Stomach (tissue), 19 donors: ENCODE results near the gene CCL7. TPM values are rescaled to one million over a fixed set of nuclear protein-coding genes. Genes with fewer than 3 reads are reported as not detected.

Experiments
- DNase-seq, 2 donors: peaks; one replicate each; pipeline versions ENCODE4 v3.0.0 to v3.0.0-alpha.2; 2013 to 2019
- H3K27ac ChIP-seq, 5 donors: fragments of 200-600 bp in 4 of 5; sonication (generic) in 4 of 5; one replicate each; pipeline ENCODE4 v1.5.1; 2013 to 2019; ENCODE audit warnings: mild to moderate bottlenecking in 1 of 5, moderate library complexity in 1 of 5
- H3K27me3 ChIP-seq, 3 donors: fragments of 200-600 bp; sonication (generic); one replicate each; pipeline ENCODE4 v1.5.1; 2017 to 2019; ENCODE audit warnings: mixed run types in 1 of 3
- H3K36me3 ChIP-seq, 4 donors: fragments of 200-600 bp; sonication (generic); 1 replicate in 3 of 4; 2 replicates in 1 of 4; pipeline ENCODE4 v1.5.1; 2016 to 2019
- H3K4me1 ChIP-seq, 4 donors: fragments of 200-600 bp; sonication (generic); one replicate each; pipeline ENCODE4 v1.5.1; 2016 to 2019
- H3K4me3 ChIP-seq, 4 donors: fragments of 200-600 bp; sonication (generic) in 3 of 4; one replicate each; pipeline ENCODE4 v1.5.1; 2016 to 2019; ENCODE audit warnings: mild to moderate bottlenecking in 1 of 4
- H3K9me3 ChIP-seq, 4 donors: fragments of 200-600 bp; sonication (generic); one replicate each; pipeline ENCODE4 v1.5.1; 2016 to 2019
- CTCF ChIP-seq, 7 experiments: fragments of 450-650 bp in 4 of 7; fragments of 200-600 bp in 3 of 7; sonication (generic) in 3 of 7; IDR thresholded peaks; one replicate each; pipeline ENCODE4 v1.5.1; 2016 to 2019; ENCODE audit warnings: antibody characterized with exemption in 7 of 7, control low read depth in 2 of 7, mild to moderate bottlenecking in 1 of 7
- EP300 ChIP-seq: sonication (generic); formaldehyde crosslinking; IDR thresholded peaks from one replicate; pipeline ENCODE4 v1.6.1; 2017; ENCODE audit warnings: antibody characterized with exemption
- POLR2A ChIP-seq, 4 donors: fragments of 450-650 bp; IDR thresholded peaks; one replicate each; pipeline ENCODE4 v1.6.1; 2016; ENCODE audit warnings: antibody characterized with exemption in 4 of 4, control low read depth in 2 of 4, mild to moderate bottlenecking in 1 of 4, moderate library complexity in 1 of 4
- POLR2AphosphoS5 ChIP-seq, 3 donors: sonication (generic); formaldehyde crosslinking; IDR thresholded peaks; one replicate each; pipeline ENCODE4 v1.6.1; 2016; ENCODE audit warnings: antibody characterized with exemption in 3 of 3
- WGBS, 5 donors: extraction: QIAGEN DNeasy Blood & Tissue Kit in 3 of 5; methylation state at CpG; one replicate each; pipeline versions ENCODE4 v1.1.5 to v1.1.7; 2013 to 2018; 5-methylcytosine and 5-hydroxymethylcytosine counted together
- intact Hi-C: fragments of 100-400 bp; cut with DNase I; formaldehyde crosslinking; loops from one replicate; pipeline ENCODE4 v1.15.1; 2023; ENCODE audit warnings: low total_unique reads
- long read RNA-seq, 10 donors: transcript quantifications; one replicate each; lab custom pipeline, GENCODE V29; 2026
- polyA plus RNA-seq, 3 donors: library from polyadenylated mRNA; stranded (reverse); fragments of 200-250 nt; gene quantifications; one replicate each; pipeline ENCODE4 v1.2.3, GENCODE V29; 2013
- total RNA-seq, 5 donors: library from RNA; depleted of rRNA; stranded (reverse); fragments of >200 nt; gene quantifications; one replicate each; pipeline versions ENCODE4 v1.1.0 to v1.2.3, GENCODE V29; 2014 to 2016
- donor health status: healthy with polysubstance abuse.
- donor health status: Bipolar disorder and iron deficiency.
- donor health status: healthy.

The CCL7 gene
- not detected for total RNA-seq
- not detected for polyA plus RNA-seq
- long read RNA-seq, donor 1: 0 reads
- long read RNA-seq, donor 2: 0 reads
- long read RNA-seq, donor 3: 0 reads
- long read RNA-seq, donor 4: 0 reads
- long read RNA-seq, donor 5: 0 reads
- long read RNA-seq, donor 6, partial matches to known transcripts: 0 of 1 reads
- long read RNA-seq, donor 6, other reads (novel, unspliced or antisense): 0 of 1 reads
- long read RNA-seq, donor 7: 0 reads
- long read RNA-seq, donor 8: 0 reads
- long read RNA-seq, donor 9: 0 reads
- long read RNA-seq, donor 10: 0 reads

GRCh38 chr17:34269969-34270368 is at the start of gene CCL7:
CCL7 (plus strand) TSS chr17:34270221; CDS start chr17:34270291, 70 bp downstream.
- Histone ChIP-seq H3K4me3 (no peak within 1 kb of the TSS), H3K36me3 (no peaks in the 10 kb centered on the region), H3K4me1 (no peaks in the 10 kb centered on the region), H3K9me3 (no peaks in the 10 kb centered on the region), H3K27me3 (peaks cover 0 to 12% (median 0%) of the 10 kb centered on the region in 3 donors), H3K27ac (no peak within 1 kb of the TSS)
- 32 to 46% (median 42%) methylated on average over 1 of the region's 1 CpG for WGBS, 5 donors
- TF ChIP-seq EP300 (no peak), POLR2AphosphoS5 (IDR thresholded peaks at IDR 0.05) (no peak), CTCF (IDR thresholded peaks at IDR 0.05) (no peak), POLR2A (IDR thresholded peaks at IDR 0.05) (no peak)
- intact Hi-C loops: no loop called here
- DNase-seq: no peak

- peaks cover 0 to 5% (median 0%) of the 10 kb centered on the region in 4 donors for H3K4me1 ChIP-seq
- 75 to 91% (median 89%) methylated on average over 5 of the region's 5 CpGs for WGBS, 5 donors
- H3K36me3 ChIP-seq: no peaks in the 10 kb centered on the region
- no peaks in the 10 kb centered on the region for H3K27me3 ChIP-seq
- no peak for DNase-seq
- intact Hi-C loops: no loop called here
- H3K27ac ChIP-seq: no peak overlapping the region
- TF ChIP-seq EP300 (no peak), POLR2A (IDR thresholded peaks at IDR 0.05) (no peak), CTCF (IDR thresholded peaks at IDR 0.05) (no peak), POLR2AphosphoS5 (IDR thresholded peaks at IDR 0.05) (no peak)
- no peak overlapping the region for H3K4me3 ChIP-seq
- H3K9me3 ChIP-seq: no peaks in the 10 kb centered on the region
These were observed 49.1 kb upstream of the CCL7 start for GRCh38 chr17:34220752-34221395.

- no peak overlapping the region for H3K4me3 ChIP-seq
- TF ChIP-seq POLR2AphosphoS5 (IDR thresholded peaks at IDR 0.05): no peak
- no peak for TF ChIP-seq CTCF (IDR thresholded peaks at IDR 0.05)
- TF ChIP-seq EP300: no peak
- no peak for TF ChIP-seq POLR2A (IDR thresholded peaks at IDR 0.05)
- H3K9me3 ChIP-seq: no peaks in the 10 kb centered on the region
- H3K27me3 ChIP-seq: no peaks in the 10 kb centered on the region
- H3K36me3 ChIP-seq: no peaks in the 10 kb centered on the region
- intact Hi-C loops: no loop called here
- no peak for DNase-seq
- H3K27ac ChIP-seq: no peak overlapping the region
- 64 to 78% (median 70%) methylated on average over 4 of the region's 4 CpGs for WGBS, 5 donors
- peaks cover 0 to 5% (median 0%) of the 10 kb centered on the region in 4 donors for H3K4me1 ChIP-seq
These were observed 48.6 kb upstream of the CCL7 start for GRCh38 chr17:34221411-34221810.

GRCh38 chr17:34222722-34223497 is 47.1 kb upstream of the CCL7 start:
- no peak for DNase-seq

More at GRCh38 chr17:34222722-34223497, 47.1 kb upstream of the CCL7 start:
- Histone ChIP-seq H3K4me3 (no peak overlapping the region), H3K4me1 (peaks cover 0 to 5% (median 0%) of the 10 kb centered on the region in 4 donors), H3K27me3 (no peaks in the 10 kb centered on the region), H3K27ac (no peak overlapping the region), H3K36me3 (no peaks in the 10 kb centered on the region), H3K9me3 (no peaks in the 10 kb centered on the region)
- intact Hi-C loops: no loop called here
- TF ChIP-seq POLR2A (IDR thresholded peaks at IDR 0.05) (no peak), EP300 (no peak), CTCF (IDR thresholded peaks at IDR 0.05) (no peak), POLR2AphosphoS5 (IDR thresholded peaks at IDR 0.05) (no peak)
- WGBS, 5 donors: 70 to 82% (median 76%) methylated on average over 3 of the region's 3 CpGs
